Measurements from ENCODE around the gene POLH. TPM values are rescaled to one million over a fixed set of nuclear protein-coding genes. Genes with fewer than 3 reads are reported as not detected.

Gene POLH
- total RNA-seq, 2 experiments from 2014 or later, result 35.3 to 37.0 TPM

DNA sequence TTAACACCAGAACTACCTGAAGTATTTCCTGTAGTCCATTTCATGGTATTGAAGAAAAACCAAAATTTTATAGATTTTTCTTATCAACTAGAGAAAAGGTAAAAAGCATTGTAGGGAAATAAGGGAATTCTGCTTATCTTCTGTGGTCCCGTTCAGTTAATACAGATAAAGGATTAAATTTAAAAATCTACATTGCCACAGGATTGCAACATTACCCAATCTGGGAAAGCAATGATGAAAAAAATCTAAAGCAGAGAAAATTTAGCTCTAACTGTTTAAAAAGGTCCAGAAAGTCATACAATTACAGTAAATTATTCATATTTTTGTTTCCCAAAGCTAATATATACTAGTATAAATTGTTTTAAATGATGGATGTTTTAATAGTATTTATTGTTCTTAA lies 18.0 kb downstream of the POLH start:
- ChIA-PET POLR2A (no interaction called here), CTCF (no interaction called here)

DNA sequence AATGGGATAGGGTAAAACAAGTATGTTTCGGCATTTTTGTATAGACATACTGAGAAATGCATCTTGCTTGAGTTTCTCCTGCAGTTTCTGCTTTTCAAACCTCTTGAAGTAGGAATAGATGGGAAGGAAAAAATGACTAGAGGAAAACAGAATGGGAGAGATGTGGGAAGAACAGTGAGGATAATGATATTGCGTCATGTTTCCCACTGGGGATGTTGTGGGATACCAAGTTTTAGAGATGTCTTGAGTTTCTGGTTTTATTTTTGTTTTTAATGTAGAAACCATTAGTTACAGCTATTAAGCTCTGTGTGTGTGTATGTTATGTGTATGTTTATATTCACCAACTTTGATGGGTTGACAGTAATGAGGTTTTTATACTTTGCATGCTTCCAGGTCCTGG lies 24.6 kb downstream of the POLH start:
- ChIA-PET POLR2A (no interaction called here), CTCF (interaction anchor here (0.6 kb wide), 1 partner anchor 84 kb away, joined by 3 read pairs; the partner anchor contains the start of gene YIPF3)

- POLR2A ChIA-PET, result no interaction called here
- CTCF ChIA-PET, result no interaction called here
Measured at GRCh38 chr6:43604174-43604573, 28.2 kb downstream of the POLH start.

GRCh38 chr6:43606019-43606418 lies 30.0 kb downstream of the POLH start:
- ChIA-PET CTCF (interaction anchor here (0.6 to 1.0 kb wide), 2 partner anchors 12 to 169 kb away, joined by 4 to 6 read pairs; no protein-coding TSS in a partner anchor), POLR2A (no interaction called here)

- CTCF ChIA-PET, result interaction anchor here (0.5 to 1.7 kb wide), 8 partner anchors 8 to 116 kb away, joined by 3 to 6 read pairs (median 4); no protein-coding TSS in a partner anchor
- POLR2A ChIA-PET, result interaction anchor here (0.5 to 0.7 kb wide), 2 partner anchors 16 to 38 kb away, joined by 3 to 4 read pairs; no protein-coding TSS in a partner anchor
Measured at GRCh38 chr6:43608310-43608763, 32.4 kb downstream of the POLH start.

DNA sequence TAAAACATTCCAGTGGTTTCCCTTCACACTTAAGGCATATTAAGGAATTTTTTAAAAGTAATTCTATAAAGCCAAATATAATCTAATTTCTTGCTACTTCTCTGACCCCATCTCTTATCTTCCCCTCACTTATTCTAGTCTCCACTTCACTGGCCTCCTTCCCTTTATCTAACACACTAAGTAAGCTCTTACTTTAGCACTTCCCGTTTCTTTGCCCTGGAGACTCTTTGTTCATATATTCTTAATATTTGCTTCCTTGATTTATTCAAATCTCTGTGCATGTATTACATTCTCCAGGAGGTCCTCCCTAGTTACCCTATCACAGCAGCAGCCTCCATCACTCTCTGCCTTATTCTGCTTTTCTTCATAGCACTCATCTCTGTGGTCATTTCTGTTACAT lies 32.8 kb downstream of the POLH start:
- ChIA-PET CTCF (interaction anchor here (0.5 to 1.7 kb wide), 8 partner anchors 10 to 265 kb away, joined by 3 to 6 read pairs (median 4); no protein-coding TSS in a partner anchor), POLR2A (interaction anchor here (0.5 kb wide), 1 partner anchor 38 kb away, joined by 4 read pairs; no protein-coding TSS in a partner anchor)

DNA sequence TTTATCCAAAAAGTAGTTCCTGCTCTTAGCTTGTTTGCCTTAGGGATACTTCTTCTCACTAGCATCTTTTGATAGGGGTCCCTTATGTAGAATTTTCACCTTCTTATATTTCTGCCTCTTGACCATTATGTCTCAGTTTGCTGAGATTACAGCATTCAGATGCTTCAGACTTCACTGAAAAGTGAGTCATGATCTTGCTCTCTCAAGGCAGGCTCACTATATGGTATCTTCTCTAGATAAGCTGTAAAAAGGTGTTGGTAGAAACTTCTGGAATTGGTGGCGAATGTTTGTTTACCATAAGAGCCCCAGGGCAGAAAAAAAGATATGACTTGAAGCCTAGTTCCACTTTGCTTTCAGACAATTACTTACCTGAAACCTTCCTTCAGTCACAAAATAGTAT lies 33.4 kb downstream of the POLH start:
- ChIA-PET POLR2A (no interaction called here), CTCF (interaction anchor here (0.5 to 1.7 kb wide), 3 partner anchors 12 to 265 kb away, joined by 3 to 6 read pairs (median 5); no protein-coding TSS in a partner anchor)

- ChIA-PET CTCF (interaction anchor here (0.7 to 1.5 kb wide), 3 partner anchors 18 to 484 kb away, joined by 3 read pairs; no protein-coding TSS in a partner anchor), POLR2A (no interaction called here)
Measured at GRCh38 chr6:43610431-43610830, 34.4 kb downstream of the POLH start.

- ChIA-PET POLR2A (no interaction called here), CTCF (no interaction called here)
Measured at GRCh38 chr6:43613721-43614395, 37.9 kb downstream of the POLH start.

GRCh38 chr6:43614396-43614730 lies 38.4 kb downstream of the POLH start:
- POLR2A ChIA-PET, result no interaction called here

GRCh38 chr6:43616725-43617472 lies 40.9 kb downstream of the POLH start:
- CTCF ChIA-PET, result interaction anchor here (0.7 kb wide), 1 partner anchor 9 kb away, joined by 3 read pairs; no protein-coding TSS in a partner anchor

More at GRCh38 chr6:43614396-43614730, 38.4 kb downstream of the POLH start:
- CTCF ChIA-PET, result no interaction called here

DNA sequence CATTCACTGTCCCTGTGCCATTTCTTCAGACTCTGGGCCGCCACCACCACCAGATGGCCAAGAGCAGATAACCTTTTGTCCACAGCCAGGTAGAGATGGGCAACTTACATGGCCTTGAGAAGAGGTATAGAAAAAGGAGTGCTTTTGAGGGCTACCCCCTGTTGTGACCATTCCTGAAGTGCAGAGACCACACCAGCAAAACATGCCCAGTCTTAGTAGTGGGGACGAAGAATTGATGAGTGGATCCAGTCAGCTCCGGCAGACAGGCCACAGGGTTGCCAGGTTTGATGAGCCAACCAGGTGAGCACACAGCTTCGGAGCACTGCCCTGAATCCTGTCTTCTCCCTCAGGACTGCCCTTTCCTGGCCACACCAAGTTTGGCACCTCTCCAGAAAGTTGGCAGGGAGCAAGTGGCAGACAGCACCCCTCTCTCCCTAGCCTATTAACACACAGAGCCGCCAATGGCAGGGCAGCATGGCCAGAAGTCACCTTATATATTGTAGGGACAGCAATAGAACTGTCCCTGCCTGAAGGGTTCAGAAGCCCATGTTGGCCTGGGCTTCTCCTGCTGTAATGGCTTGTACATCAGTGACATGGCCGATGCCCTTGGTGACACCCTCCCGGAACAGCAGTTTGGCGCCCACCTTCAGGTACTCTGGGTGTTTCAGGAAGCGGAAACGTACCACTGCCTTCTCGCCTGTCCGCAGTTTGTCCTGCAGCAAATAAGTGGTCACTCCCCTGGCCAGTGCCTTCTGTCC lies 45.3 kb downstream of the POLH start:
- ChIA-PET CTCF (no interaction called here), POLR2A (interaction anchor here (0.8 kb wide), 1 partner anchor 8 kb away, joined by 3 read pairs; the partner anchor contains the start of gene GTPBP2)

More at GRCh38 chr6:43616725-43617472, 40.9 kb downstream of the POLH start:
- POLR2A ChIA-PET, result interaction anchor here (0.7 to 1.0 kb wide), 3 partner anchors 25 to 87 kb away, joined by 3 to 6 read pairs (median 4); no protein-coding TSS in a partner anchor

- CTCF ChIA-PET, result no interaction called here
- POLR2A ChIA-PET, result interaction anchor here (0.6 kb wide), 1 partner anchor 375 kb away, joined by 3 read pairs; no protein-coding TSS in a partner anchor
Measured at GRCh38 chr6:43621836-43622180, 45.8 kb downstream of the POLH start.

DNA sequence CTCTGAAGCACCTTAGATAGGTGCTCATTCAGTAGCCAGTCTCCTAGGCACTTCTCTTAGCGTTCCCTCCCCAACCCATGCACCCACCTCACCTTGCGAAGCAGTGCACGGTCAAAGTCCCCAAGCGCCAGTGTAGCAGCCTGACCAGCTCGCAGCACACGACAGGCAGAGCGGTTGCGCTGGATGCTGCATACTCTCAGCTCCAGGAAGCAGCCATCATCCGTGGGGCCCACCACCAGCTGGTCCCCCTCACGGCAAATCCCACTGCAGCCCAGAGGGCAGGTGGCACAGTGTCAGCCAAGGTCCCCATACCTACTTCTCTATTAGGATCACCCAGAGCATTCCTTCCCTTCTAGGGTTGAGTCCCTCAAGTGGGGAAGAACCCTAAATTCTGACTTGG lies 46.6 kb downstream of the POLH start:
- ChIA-PET CTCF (no interaction called here), POLR2A (interaction anchor here (0.6 kb wide), 1 partner anchor 375 kb away, joined by 3 read pairs; no protein-coding TSS in a partner anchor)

GRCh38 chr6:43623880-43624785 lies 48.1 kb downstream of the POLH start:
- CTCF ChIA-PET, result interaction anchor here (0.6 to 1.2 kb wide), 2 partner anchors 15 to 21 kb away, joined by 3 to 4 read pairs; no protein-coding TSS in a partner anchor
- POLR2A ChIA-PET, result no interaction called here

GRCh38 chr6:43624786-43625288 lies 48.9 kb downstream of the POLH start:
- ChIA-PET POLR2A (no interaction called here), CTCF (interaction anchor here (0.6 kb wide), 1 partner anchor 22 kb away, joined by 3 read pairs; no protein-coding TSS in a partner anchor)

- POLR2A ChIA-PET, result interaction anchor here (0.7 kb wide), 1 partner anchor 8 kb away, joined by 3 read pairs; no protein-coding TSS in a partner anchor
Measured at GRCh38 chr6:43625393-43625992, 49.5 kb downstream of the POLH start.

More at GRCh38 chr6:43625393-43625992, 49.5 kb downstream of the POLH start:
- CTCF ChIA-PET, result no interaction called here

All from activated CD8-positive, alpha-beta memory T cell treated with anti-CD3 and anti-CD28 coated beads for 36 hours (primary cell).